ENCODE measurements around the gene SMPD2. TPM values are rescaled to one million over a fixed set of nuclear protein-coding genes. Genes with fewer than 3 reads are reported as not detected.

SMPD2 gene
- total and polyA plus RNA-seq, 2 experiments from 2014 or later: 5.6 to 10.9 TPM

DNA sequence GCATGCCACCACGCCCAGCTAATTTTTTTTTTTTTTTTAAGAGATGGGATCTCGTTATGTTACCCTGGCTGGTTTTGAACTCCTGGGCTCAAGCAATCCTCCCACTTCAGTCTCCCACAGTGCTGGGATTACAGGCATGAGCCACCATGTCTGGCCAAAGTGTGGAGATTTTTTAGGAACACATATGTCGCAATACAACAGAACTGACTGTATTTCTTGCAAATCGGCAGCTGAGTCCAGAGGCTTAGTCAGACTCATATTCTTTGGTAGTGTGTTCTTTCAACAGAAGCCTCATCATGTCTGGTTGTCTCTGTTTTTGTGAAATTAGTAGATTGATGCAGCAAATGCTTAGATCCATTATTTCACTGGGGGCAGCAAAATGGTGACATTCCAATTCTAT, 34.3 kb upstream of the SMPD2 start:
- Histone ChIP-seq H3K36me3 (ENCODE audit: insufficient read depth) (no peaks in the 10 kb centered on the region), H3K4me2 (no peak overlapping the region), H2AFZ (no peak overlapping the region), H4K20me1 (replicated peaks; ENCODE audit: insufficient read depth) (no peaks in the 10 kb centered on the region), H3F3A (replicated peaks; ENCODE audit: low read depth) (no peaks in the 10 kb centered on the region), H3K27ac (ENCODE audit: low read depth) (no peak overlapping the region), H3K4me3 (no peak overlapping the region), H3K27me3 (ENCODE audit: insufficient read depth) (no peaks in the 10 kb centered on the region), H3K9me2 (ENCODE audit: insufficient read depth) (peaks cover 9% of the 10 kb centered on the region; the same call in 1 of the 2 replicates), H3K4me1 (ENCODE audit: insufficient read depth) (no peaks in the 10 kb centered on the region), H3K79me2 (replicated peaks; ENCODE audit: insufficient read depth) (no peaks in the 10 kb centered on the region)
- no peaks in the 10 kb centered on the region for H3K36me3 Mint-ChIP-seq (ENCODE audit: low read depth)
- H3K4me3 Mint-ChIP-seq: no peak overlapping the region
- no peaks in the 10 kb centered on the region for H3K4me1 Mint-ChIP-seq
- H3K9me3 Mint-ChIP-seq: no peaks in the 10 kb centered on the region
- peaks cover 3% of the 10 kb centered on the region for H3K27me3 Mint-ChIP-seq (ENCODE audit: insufficient read depth, low read depth, poor library complexity)
- TF ChIP-seq POLR2AphosphoS5 (IDR thresholded peaks at IDR 0.05; ENCODE audit: low read depth) (no peak), EZH2phosphoT487 (IDR thresholded peaks at IDR 0.05; ENCODE audit: unreplicated experiment) (no peak), NANOG (IDR thresholded peaks at IDR 0.05; ENCODE audit: borderline replicate concordance) (no peak), STAT1 (IDR thresholded peaks at IDR 0.05; ENCODE audit: unreplicated experiment) (no peak), ZNF331 (CRISPR knock-in tag; IDR thresholded peaks at IDR 0.05; ENCODE audit: low read depth) (no peak), CREB1 (CRISPR knock-in tag; IDR thresholded peaks at IDR 0.05; ENCODE audit: low read depth) (no peak), EZH2 (IDR thresholded peaks at IDR 0.05; ENCODE audit: low read depth, unreplicated experiment) (no peak), ZNF114 (CRISPR knock-in tag; IDR thresholded peaks at IDR 0.05) (no peak), JUNB (IDR thresholded peaks at IDR 0.05; ENCODE audit: unreplicated experiment) (no peak)
- TF ChIP-seq, protein P1, sequence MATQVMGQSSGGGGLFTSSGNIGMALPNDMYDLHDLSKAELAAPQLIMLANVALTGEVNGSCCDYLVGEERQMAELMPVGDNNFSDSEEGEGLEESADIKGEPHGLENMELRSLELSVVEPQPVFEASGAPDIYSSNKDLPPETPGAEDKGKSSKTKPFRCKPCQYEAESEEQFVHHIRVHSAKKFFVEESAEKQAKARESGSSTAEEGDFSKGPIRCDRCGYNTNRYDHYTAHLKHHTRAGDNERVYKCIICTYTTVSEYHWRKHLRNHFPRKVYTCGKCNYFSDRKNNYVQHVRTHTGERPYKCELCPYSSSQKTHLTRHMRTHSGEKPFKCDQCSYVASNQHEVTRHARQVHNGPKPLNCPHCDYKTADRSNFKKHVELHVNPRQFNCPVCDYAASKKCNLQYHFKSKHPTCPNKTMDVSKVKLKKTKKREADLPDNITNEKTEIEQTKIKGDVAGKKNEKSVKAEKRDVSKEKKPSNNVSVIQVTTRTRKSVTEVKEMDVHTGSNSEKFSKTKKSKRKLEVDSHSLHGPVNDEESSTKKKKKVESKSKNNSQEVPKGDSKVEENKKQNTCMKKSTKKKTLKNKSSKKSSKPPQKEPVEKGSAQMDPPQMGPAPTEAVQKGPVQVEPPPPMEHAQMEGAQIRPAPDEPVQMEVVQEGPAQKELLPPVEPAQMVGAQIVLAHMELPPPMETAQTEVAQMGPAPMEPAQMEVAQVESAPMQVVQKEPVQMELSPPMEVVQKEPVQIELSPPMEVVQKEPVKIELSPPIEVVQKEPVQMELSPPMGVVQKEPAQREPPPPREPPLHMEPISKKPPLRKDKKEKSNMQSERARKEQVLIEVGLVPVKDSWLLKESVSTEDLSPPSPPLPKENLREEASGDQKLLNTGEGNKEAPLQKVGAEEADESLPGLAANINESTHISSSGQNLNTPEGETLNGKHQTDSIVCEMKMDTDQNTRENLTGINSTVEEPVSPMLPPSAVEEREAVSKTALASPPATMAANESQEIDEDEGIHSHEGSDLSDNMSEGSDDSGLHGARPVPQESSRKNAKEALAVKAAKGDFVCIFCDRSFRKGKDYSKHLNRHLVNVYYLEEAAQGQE (IDR thresholded peaks at IDR 0.05; ENCODE audit: unreplicated experiment): no peak
- TF ChIP-seq, protein P2, sequence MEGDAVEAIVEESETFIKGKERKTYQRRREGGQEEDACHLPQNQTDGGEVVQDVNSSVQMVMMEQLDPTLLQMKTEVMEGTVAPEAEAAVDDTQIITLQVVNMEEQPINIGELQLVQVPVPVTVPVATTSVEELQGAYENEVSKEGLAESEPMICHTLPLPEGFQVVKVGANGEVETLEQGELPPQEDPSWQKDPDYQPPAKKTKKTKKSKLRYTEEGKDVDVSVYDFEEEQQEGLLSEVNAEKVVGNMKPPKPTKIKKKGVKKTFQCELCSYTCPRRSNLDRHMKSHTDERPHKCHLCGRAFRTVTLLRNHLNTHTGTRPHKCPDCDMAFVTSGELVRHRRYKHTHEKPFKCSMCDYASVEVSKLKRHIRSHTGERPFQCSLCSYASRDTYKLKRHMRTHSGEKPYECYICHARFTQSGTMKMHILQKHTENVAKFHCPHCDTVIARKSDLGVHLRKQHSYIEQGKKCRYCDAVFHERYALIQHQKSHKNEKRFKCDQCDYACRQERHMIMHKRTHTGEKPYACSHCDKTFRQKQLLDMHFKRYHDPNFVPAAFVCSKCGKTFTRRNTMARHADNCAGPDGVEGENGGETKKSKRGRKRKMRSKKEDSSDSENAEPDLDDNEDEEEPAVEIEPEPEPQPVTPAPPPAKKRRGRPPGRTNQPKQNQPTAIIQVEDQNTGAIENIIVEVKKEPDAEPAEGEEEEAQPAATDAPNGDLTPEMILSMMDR (conservative IDR thresholded peaks at IDR 0.05; ENCODE audit: low read depth in 2 of 2): no peak
- TF ChIP-seq, protein P3, sequence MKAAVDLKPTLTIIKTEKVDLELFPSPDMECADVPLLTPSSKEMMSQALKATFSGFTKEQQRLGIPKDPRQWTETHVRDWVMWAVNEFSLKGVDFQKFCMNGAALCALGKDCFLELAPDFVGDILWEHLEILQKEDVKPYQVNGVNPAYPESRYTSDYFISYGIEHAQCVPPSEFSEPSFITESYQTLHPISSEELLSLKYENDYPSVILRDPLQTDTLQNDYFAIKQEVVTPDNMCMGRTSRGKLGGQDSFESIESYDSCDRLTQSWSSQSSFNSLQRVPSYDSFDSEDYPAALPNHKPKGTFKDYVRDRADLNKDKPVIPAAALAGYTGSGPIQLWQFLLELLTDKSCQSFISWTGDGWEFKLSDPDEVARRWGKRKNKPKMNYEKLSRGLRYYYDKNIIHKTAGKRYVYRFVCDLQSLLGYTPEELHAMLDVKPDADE (IDR thresholded peaks at IDR 0.05): no peak
- TF ChIP-seq, protein P4, sequence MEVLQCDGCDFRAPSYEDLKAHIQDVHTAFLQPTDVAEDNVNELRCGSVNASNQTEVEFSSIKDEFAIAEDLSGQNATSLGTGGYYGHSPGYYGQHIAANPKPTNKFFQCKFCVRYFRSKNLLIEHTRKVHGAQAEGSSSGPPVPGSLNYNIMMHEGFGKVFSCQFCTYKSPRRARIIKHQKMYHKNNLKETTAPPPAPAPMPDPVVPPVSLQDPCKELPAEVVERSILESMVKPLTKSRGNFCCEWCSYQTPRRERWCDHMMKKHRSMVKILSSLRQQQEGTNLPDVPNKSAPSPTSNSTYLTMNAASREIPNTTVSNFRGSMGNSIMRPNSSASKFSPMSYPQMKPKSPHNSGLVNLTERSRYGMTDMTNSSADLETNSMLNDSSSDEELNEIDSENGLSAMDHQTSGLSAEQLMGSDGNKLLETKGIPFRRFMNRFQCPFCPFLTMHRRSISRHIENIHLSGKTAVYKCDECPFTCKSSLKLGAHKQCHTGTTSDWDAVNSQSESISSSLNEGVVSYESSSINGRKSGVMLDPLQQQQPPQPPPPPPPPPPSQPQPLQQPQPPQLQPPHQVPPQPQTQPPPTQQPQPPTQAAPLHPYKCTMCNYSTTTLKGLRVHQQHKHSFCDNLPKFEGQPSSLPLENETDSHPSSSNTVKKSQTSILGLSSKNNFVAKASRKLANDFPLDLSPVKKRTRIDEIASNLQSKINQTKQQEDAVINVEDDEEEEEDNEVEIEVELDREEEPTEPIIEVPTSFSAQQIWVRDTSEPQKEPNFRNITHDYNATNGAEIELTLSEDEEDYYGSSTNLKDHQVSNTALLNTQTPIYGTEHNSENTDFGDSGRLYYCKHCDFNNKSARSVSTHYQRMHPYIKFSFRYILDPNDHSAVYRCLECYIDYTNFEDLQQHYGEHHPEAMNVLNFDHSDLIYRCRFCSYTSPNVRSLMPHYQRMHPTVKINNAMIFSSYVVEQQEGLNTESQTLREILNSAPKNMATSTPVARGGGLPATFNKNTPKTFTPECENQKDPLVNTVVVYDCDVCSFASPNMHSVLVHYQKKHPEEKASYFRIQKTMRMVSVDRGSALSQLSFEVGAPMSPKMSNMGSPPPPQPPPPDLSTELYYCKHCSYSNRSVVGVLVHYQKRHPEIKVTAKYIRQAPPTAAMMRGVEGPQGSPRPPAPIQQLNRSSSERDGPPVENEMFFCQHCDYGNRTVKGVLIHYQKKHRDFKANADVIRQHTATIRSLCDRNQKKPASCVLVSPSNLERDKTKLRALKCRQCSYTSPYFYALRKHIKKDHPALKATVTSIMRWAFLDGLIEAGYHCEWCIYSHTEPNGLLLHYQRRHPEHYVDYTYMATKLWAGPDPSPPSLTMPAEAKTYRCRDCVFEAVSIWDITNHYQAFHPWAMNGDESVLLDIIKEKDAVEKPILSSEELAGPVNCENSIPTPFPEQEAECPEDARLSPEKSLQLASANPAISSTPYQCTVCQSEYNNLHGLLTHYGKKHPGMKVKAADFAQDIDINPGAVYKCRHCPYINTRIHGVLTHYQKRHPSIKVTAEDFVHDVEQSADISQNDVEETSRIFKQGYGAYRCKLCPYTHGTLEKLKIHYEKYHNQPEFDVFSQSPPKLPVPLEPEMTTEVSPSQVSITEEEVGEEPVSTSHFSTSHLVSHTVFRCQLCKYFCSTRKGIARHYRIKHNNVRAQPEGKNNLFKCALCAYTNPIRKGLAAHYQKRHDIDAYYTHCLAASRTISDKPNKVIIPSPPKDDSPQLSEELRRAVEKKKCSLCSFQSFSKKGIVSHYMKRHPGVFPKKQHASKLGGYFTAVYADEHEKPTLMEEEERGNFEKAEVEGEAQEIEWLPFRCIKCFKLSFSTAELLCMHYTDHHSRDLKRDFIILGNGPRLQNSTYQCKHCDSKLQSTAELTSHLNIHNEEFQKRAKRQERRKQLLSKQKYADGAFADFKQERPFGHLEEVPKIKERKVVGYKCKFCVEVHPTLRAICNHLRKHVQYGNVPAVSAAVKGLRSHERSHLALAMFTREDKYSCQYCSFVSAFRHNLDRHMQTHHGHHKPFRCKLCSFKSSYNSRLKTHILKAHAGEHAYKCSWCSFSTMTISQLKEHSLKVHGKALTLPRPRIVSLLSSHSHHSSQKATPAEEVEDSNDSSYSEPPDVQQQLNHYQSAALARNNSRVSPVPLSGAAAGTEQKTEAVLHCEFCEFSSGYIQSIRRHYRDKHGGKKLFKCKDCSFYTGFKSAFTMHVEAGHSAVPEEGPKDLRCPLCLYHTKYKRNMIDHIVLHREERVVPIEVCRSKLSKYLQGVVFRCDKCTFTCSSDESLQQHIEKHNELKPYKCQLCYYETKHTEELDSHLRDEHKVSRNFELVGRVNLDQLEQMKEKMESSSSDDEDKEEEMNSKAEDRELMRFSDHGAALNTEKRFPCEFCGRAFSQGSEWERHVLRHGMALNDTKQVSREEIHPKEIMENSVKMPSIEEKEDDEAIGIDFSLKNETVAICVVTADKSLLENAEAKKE (CRISPR knock-in tag; IDR thresholded peaks at IDR 0.05): no peak
- ATAC-seq (no peak), DNase-seq (ENCODE audit: low spot score) (no peak)
- H3K27ac Mint-ChIP-seq: no peak overlapping the region

Data from GM23338 (cell line).